Activated T-helper 1 cell treated with anti-CD3 and anti-CD28 coated beads, Interleukin-12 subunit alpha, Interleukin-12 subunit beta, Interleukin-2, Interleukin-4 antibody, amounts not matched to agents 30 ng/mL and 10 ng/mL and 1 ng/mL, durations not matched to agents 14 hours and 24 hours and 36 hours (primary cell): ENCODE results near the gene LTA. TPM values are rescaled to one million over a fixed set of nuclear protein-coding genes. Genes with fewer than 3 reads are reported as not detected.

ENCODE experiments used
- DNase-seq: peaks from one replicate; pipeline ENCODE4 v3.0.0; 2021; ENCODE audit warnings: low spot score
- H3K27ac Mint-ChIP-seq: one replicate; pipeline ENCODE4 v1.8.0; 2021; ENCODE audit warnings: mild to moderate bottlenecking, mixed read lengths
- H3K27me3 Mint-ChIP-seq: one replicate; pipeline ENCODE4 v1.8.0; 2022; ENCODE audit warnings: mild to moderate bottlenecking, moderate library complexity, mixed read lengths; ENCODE audit not compliant: insufficient read depth
- H3K36me3 Mint-ChIP-seq: one replicate; pipeline ENCODE4 v1.8.0; 2021; ENCODE audit warnings: low read depth, mixed read lengths
- H3K4me1 Mint-ChIP-seq: one replicate; pipeline ENCODE4 v1.8.0; 2021; ENCODE audit warnings: low read depth, mixed read lengths
- H3K4me3 Mint-ChIP-seq: one replicate; pipeline ENCODE4 v1.8.0; 2021; ENCODE audit warnings: mild to moderate bottlenecking, moderate library complexity, mixed read lengths
- H3K9me3 Mint-ChIP-seq: one replicate; pipeline ENCODE4 v1.8.0; 2021; ENCODE audit warnings: mixed read lengths
- intact Hi-C: fragments of 100-400 bp; cut with micrococcal nuclease; formaldehyde crosslinking; loops from one replicate; pipeline ENCODE4 v1.15.1; 2024
- total RNA-seq: library from RNA; stranded (reverse); gene quantifications from 2 replicates; pipeline ENCODE4 v1.2.3, GENCODE V29; 2022

LTA gene
- total RNA-seq, 1 donor from 2014 or later: 1,078 TPM

GRCh38 chr6:31617010-31617409, 44.9 kb downstream of the LTA start:
- Mint-ChIP-seq H3K27ac (peak overlapping the region; percentile 41), H3K27me3 (no peaks in the 10 kb centered on the region), H3K4me1 (peaks cover 37% of the 10 kb centered on the region), H3K36me3 (peaks cover 12% of the 10 kb centered on the region), H3K4me3 (peak overlapping the region; percentile 43), H3K9me3 (no peaks in the 10 kb centered on the region)
- intact Hi-C loops: loop anchor here (5.0 kb wide), 1 partner anchor 345 kb away; the partner anchor contains the start of gene HLA-C
- no peak for DNase-seq

GRCh38 chr6:31619805-31620585, 47.9 kb downstream of the LTA start:
- no peaks in the 10 kb centered on the region for H3K27me3 Mint-ChIP-seq
- peaks cover 32% of the 10 kb centered on the region for H3K36me3 Mint-ChIP-seq
- H3K4me3 Mint-ChIP-seq: peak overlapping the region; percentile 79
- peaks cover 43% of the 10 kb centered on the region for H3K4me1 Mint-ChIP-seq
- intact Hi-C loops: loop anchor here (1.0 to 5.0 kb wide), 19 partner anchors 22 to 1799 kb away; partner anchors contain the start of genes BAG6, CUTA, DDX39B and EHMT2
- DNase-seq: peak; percentile 98
- H3K9me3 Mint-ChIP-seq: no peaks in the 10 kb centered on the region
- H3K27ac Mint-ChIP-seq: peak overlapping the region; percentile 98

- peak; percentile 71 for DNase-seq
- H3K36me3 Mint-ChIP-seq: peaks cover 40% of the 10 kb centered on the region
- no peaks in the 10 kb centered on the region for H3K27me3 Mint-ChIP-seq
- intact Hi-C loops: loop anchor here (1.0 to 2.0 kb wide), 18 partner anchors 22 to 1798 kb away; partner anchors contain the start of genes BAG6, CUTA, DDX39B and EHMT2
- H3K9me3 Mint-ChIP-seq: no peaks in the 10 kb centered on the region
- peak within 1 kb of the TSS; percentile 98 for H3K27ac Mint-ChIP-seq
- H3K4me1 Mint-ChIP-seq: peaks cover 43% of the 10 kb centered on the region
- H3K4me3 Mint-ChIP-seq: peak within 1 kb of the TSS; percentile 97
These were observed 48.7 kb downstream of the LTA start, which contains the start of gene PRRC2A for GRCh38 chr6:31620586-31621319. PRRC2A (plus strand) TSS chr6:31620715; CDS start chr6:31622790, 2,075 bp downstream.

- peak overlapping the region; percentile 98 for H3K27ac Mint-ChIP-seq
- no peak for DNase-seq
- H3K36me3 Mint-ChIP-seq: peaks cover 47% of the 10 kb centered on the region
- no peaks in the 10 kb centered on the region for H3K9me3 Mint-ChIP-seq
- peak overlapping the region; percentile 97 for H3K4me3 Mint-ChIP-seq
- no peaks in the 10 kb centered on the region for H3K27me3 Mint-ChIP-seq
- intact Hi-C loops: loop anchor here (2.0 kb wide), 7 partner anchors 47 to 1797 kb away; partner anchors contain the start of genes CUTA, EHMT2, NEU1 and TNF
- H3K4me1 Mint-ChIP-seq: peaks cover 41% of the 10 kb centered on the region
These were observed 49.3 kb downstream of the LTA start for GRCh38 chr6:31621320-31621939.

- H3K9me3 Mint-ChIP-seq: no peaks in the 10 kb centered on the region
- H3K4me3 Mint-ChIP-seq: peak overlapping the region; percentile 97
- no peak for DNase-seq
- peak overlapping the region; percentile 98 for H3K27ac Mint-ChIP-seq
- H3K27me3 Mint-ChIP-seq: no peaks in the 10 kb centered on the region
- intact Hi-C loops: loop anchor here (2.0 kb wide), 7 partner anchors 47 to 1797 kb away; partner anchors contain the start of genes CUTA, EHMT2, NEU1 and TNF
- peaks cover 35% of the 10 kb centered on the region for H3K4me1 Mint-ChIP-seq
- H3K36me3 Mint-ChIP-seq: peaks cover 49% of the 10 kb centered on the region
These were observed 49.9 kb downstream of the LTA start for GRCh38 chr6:31621991-31622390.

GRCh38 chr6:31622684-31623091, 50.6 kb downstream of the LTA start:
- Mint-ChIP-seq H3K27ac (peak overlapping the region; percentile 98), H3K36me3 (peaks cover 56% of the 10 kb centered on the region), H3K4me3 (peak overlapping the region; percentile 97), H3K9me3 (no peaks in the 10 kb centered on the region), H3K4me1 (peaks cover 41% of the 10 kb centered on the region), H3K27me3 (no peaks in the 10 kb centered on the region)
- no peak for DNase-seq
- intact Hi-C loops: no loop called here

Other genes starting within 250 kb of the LTA start
- 3,770 and 3,814 TPM in 2 replicates for gene HLA-B, start 215.1 kb upstream of the LTA start, total RNA-seq
- 11.5 and 12.4 TPM in 2 replicates for gene MICA, start 168.7 kb upstream of the LTA start, total RNA-seq
- 36.1 and 37.5 TPM in 2 replicates for gene MICB, start 74.1 kb upstream of the LTA start, total RNA-seq
- gene MCCD1, start 43.3 kb upstream of the LTA start, total RNA-seq: not detected in 2 replicates
- 628 and 637 TPM in 2 replicates for gene DDX39B, start 30.3 kb upstream of the LTA start, total RNA-seq
- 1.2 and 1.4 TPM in 2 replicates for gene ATP6V1G2, start 25.7 kb upstream of the LTA start, total RNA-seq
- gene NFKBIL1, start 24.7 kb upstream of the LTA start, total RNA-seq: 18.2 and 18.9 TPM in 2 replicates
- gene TNF, start 3.3 kb downstream of the LTA start, total RNA-seq: 427 and 430 TPM in 2 replicates
- gene LTB, start 10.1 kb downstream of the LTA start, total RNA-seq: 270 and 277 TPM in 2 replicates
- 63.0 and 66.6 TPM in 2 replicates for gene LST1, start 14.0 kb downstream of the LTA start, total RNA-seq
- 19.1 and 20.3 TPM in 2 replicates for gene NCR3, start 20.7 kb downstream of the LTA start, total RNA-seq
- gene AIF1, start 42.9 kb downstream of the LTA start, total RNA-seq: 55.5 and 61.5 TPM in 2 replicates
- gene PRRC2A, start 48.4 kb downstream of the LTA start, total RNA-seq: 281 and 283 TPM in 2 replicates
- gene BAG6, start 80.4 kb downstream of the LTA start, total RNA-seq: 319 and 323 TPM in 2 replicates
- 1.8 and 3.7 TPM in 2 replicates for gene APOM, start 83.6 kb downstream of the LTA start, total RNA-seq
- gene C6orf47, start 88.5 kb downstream of the LTA start, total RNA-seq: 18.1 and 19.1 TPM in 2 replicates
- 34.8 and 37.2 TPM in 2 replicates for gene GPANK1, start 92.7 kb downstream of the LTA start, total RNA-seq
- gene CSNK2B, start 93.8 kb downstream of the LTA start, total RNA-seq: 302 and 308 TPM in 2 replicates
- 29.5 and 35.1 TPM in 2 replicates for gene LY6G5B, start 97.7 kb downstream of the LTA start, total RNA-seq
- 4.7 and 4.9 TPM in 2 replicates for gene LY6G5C, start 108.8 kb downstream of the LTA start, total RNA-seq
- gene ABHD16A, start 131.0 kb downstream of the LTA start, total RNA-seq: 45.7 and 46.5 TPM in 2 replicates
- not detected in 2 replicates for gene LY6G6F, start 134.6 kb downstream of the LTA start, total RNA-seq
- gene LY6G6D, start 143.1 kb downstream of the LTA start, total RNA-seq: not detected in 2 replicates
- gene LY6G6C, start 149.5 kb downstream of the LTA start, total RNA-seq: not detected in 2 replicates
- gene MPIG6B, start 151.1 kb downstream of the LTA start, total RNA-seq: not detected in 2 replicates
- gene DDAH2, start 157.0 kb downstream of the LTA start, total RNA-seq: 4.9 and 5.7 TPM in 2 replicates
- gene CLIC1, start 164.2 kb downstream of the LTA start, total RNA-seq: 398 and 399 TPM in 2 replicates
- 80.5 and 83.4 TPM in 2 replicates for gene MSH5, start 167.7 kb downstream of the LTA start, total RNA-seq
- gene SAPCD1, start 190.4 kb downstream of the LTA start, total RNA-seq: 16.7 and 17.0 TPM in 2 replicates
- 2.9 and 5.0 TPM in 2 replicates for gene VWA7, start 205.0 kb downstream of the LTA start, total RNA-seq
- gene VARS1, start 223.5 kb downstream of the LTA start, total RNA-seq: 150 and 161 TPM in 2 replicates
- 136 and 137 TPM in 2 replicates for gene LSM2, start 234.7 kb downstream of the LTA start, total RNA-seq
- 2.2 and 2.9 TPM in 2 replicates for gene HSPA1L, start 243.0 kb downstream of the LTA start, total RNA-seq
- 173 and 175 TPM in 2 replicates for gene HSPA1A, start 243.3 kb downstream of the LTA start, total RNA-seq